ENCODE results near the gene XPOT.

XPOT gene

DNA sequence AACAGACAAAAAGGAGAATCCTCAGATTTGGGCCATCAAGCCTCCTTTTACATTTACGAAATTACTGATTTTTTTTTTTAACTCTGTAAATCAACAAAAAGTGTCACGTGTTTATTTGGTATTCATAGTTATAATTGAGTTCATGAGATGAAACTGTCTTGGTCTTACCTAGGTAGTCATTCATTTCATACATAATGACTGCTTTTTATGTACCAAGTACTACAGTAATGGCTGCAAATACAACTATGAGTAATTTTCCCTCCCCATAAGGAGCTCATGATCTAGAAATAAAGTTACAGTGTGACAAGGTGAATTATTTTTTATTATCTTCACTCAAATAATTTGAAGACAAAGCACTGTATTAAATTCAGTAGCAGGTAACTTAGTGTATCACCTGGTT, 41.3 kb downstream of the XPOT start:
- no peaks in the 10 kb centered on the region for H3K27me3 Mint-ChIP-seq

DNA sequence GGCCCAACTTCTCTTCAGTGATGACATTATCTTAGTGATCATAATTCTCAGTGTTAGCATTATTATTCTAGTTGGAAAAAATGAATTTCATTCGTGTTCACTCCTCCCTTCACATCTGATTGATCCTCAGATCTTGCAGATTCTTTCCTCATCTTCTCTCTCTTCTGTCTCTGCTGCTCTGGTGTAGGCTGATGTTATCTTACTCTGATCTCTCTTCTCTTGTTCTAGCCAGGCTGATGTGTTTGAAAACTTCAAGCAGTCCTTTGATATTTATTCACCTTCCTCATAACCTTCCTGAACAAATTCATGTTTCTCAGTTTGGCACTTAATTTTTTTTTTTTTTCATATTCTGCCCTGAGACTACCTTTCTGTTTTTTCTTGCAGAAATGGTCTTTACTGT, 42.1 kb downstream of the XPOT start:
- no peaks in the 10 kb centered on the region for H3K27me3 Mint-ChIP-seq
- H3K9me3 Mint-ChIP-seq = no peaks in the 10 kb centered on the region
- H3K27ac Mint-ChIP-seq = no peak overlapping the region
- intact Hi-C loops (cut with micrococcal nuclease) = no loop called here
- peaks cover 13% of the 10 kb centered on the region for H3K4me1 Mint-ChIP-seq (ENCODE audit: low read depth)
- H3K4me3 Mint-ChIP-seq = no peak overlapping the region
- H3K36me3 Mint-ChIP-seq (ENCODE audit: low read depth) = peaks cover 68% of the 10 kb centered on the region

More for the DNA sequence above, 41.3 kb downstream of the XPOT start:
- Mint-ChIP-seq H3K36me3 (ENCODE audit: low read depth) (peaks cover 68% of the 10 kb centered on the region), H3K9me3 (no peaks in the 10 kb centered on the region), H3K4me1 (ENCODE audit: low read depth) (peaks cover 5% of the 10 kb centered on the region), H3K4me3 (no peak overlapping the region), H3K27ac (no peak overlapping the region)
- intact Hi-C loops (cut with micrococcal nuclease) = no loop called here

DNA sequence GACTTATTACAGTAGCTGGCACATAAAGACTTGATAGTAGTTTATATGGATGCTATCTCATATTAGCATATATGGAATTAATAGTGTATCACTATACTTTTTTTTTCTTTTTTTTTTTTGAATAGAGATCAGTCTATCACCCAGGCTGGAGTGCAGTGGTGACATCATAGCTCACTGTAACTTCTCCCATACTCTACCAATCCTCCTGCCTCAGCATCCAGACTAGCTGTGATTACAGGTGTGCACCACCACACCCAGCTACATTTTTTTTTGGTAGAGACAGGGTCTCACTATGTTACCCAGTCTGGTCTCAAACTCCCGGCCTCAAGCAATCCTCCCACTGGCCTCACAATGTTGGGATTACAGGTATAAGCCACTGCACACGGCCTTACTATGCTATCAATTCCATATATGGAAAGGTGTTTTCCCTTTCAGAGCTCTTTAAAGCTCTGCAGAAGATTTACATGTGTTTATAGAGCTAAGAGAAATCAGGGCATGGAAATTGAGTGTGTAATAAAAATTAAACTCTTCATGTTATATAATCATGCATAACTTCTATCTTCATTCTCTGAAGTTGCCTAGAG, 46.0 kb downstream of the XPOT start:
- intact Hi-C loops (cut with micrococcal nuclease) = loop anchor here (5.0 to 10.0 kb wide), 2 partner anchors 43 to 305 kb away; partner anchors contain the start of gene GNS
- Mint-ChIP-seq H3K9me3 (no peaks in the 10 kb centered on the region), H3K4me1 (ENCODE audit: low read depth) (peaks cover 23% of the 10 kb centered on the region), H3K4me3 (no peak overlapping the region), H3K27me3 (no peaks in the 10 kb centered on the region), H3K36me3 (ENCODE audit: low read depth) (peaks cover 47% of the 10 kb centered on the region), H3K27ac (peak overlapping the region; percentile 92)

DNA sequence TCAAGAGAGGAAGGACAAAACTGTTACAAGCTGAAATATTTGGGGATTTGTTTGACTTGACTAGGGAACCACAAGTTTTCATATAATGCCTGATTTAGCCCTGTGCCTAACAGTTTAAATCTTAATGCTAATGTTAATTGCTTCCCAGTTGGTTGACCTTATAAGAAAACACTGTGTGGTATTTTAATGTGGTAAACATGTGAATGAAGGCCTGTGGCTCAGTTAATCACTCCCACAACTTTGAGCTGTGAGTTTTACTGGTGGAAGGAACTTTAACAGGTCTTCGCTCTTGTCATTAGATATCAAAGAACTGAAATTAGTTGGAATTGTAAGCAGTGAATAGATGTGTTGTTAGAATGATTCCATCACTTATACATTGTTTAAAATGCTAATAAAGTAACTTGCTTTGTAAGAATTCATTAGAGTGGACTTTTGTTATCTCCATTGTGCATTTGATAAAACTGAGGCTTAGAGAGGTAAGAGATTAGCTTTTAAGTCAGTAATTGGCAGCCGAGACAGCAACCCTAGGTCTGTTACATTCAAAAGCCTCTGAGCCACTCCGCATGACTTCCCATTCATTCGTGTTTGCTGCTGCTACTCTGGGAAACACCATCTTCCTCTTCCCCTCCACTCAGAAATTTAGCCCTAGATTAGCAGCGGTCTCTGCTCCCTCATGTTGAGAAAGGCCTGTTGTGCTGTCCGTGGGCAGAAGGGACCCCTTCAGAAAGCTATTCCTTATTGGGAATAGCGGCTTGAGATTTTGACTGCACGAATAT, 46.7 kb downstream of the XPOT start:
- peaks cover 43% of the 10 kb centered on the region for H3K36me3 Mint-ChIP-seq (ENCODE audit: low read depth)

DNA sequence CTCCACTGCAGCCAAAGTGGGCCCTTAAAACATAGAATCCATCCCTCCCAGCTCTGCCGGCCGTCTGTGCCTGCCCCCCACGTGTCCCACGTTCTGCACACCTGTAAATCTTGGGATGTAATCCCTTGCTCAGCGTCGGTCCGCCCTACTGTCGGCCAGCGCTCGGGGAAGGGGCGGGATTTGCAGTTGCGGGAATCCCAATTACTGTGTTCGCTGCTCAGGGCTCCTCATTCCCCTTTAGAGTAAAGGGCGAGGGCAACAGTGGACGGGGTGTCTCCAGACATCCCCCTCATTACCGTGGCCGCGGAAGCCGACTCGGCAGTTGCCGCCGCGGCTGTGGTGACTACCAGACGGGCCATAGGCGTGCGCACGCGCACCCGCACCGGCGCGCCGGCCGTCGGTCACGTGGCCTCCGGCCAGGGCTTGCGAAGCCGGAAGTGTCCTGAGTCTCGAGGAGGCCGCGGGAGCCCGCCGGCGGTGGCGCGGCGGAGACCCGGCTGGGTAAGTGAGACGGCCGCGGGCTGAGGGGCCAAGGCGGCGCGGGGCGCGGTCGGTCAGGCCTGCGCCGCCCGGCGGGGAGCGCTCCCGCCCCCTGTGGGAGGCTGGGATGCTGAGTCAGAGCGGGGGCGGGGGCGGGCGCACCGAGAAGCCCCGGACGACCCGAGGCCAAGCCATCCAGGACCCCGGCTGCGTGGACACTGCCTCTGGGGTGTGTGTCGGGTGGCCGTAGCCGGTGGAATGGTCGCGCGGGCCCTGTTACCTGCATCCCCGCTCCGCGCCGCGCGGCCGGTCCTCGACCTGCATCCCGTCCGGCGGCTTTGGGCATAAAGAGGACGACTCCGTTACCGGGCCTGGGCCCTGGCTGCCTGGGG, 47.7 kb downstream of the XPOT start, which contains the start of gene TBK1:
TSS of gene TBK1 (plus strand) at position 434 of the 872 bp plus-strand sequence. CDS start 3,751 bp downstream, outside the sequence.
- H3K27me3 Mint-ChIP-seq = no peaks in the 10 kb centered on the region
- no peaks in the 10 kb centered on the region for H3K9me3 Mint-ChIP-seq
- H3K4me3 Mint-ChIP-seq = peak within 1 kb of the TSS; percentile 90
- intact Hi-C loops (cut with micrococcal nuclease) = loop anchor here (5.0 to 10.0 kb wide), 2 partner anchors 45 to 303 kb away; partner anchors contain the start of gene GNS
- H3K27ac Mint-ChIP-seq = peak within 1 kb of the TSS; percentile 92
- H3K4me1 Mint-ChIP-seq (ENCODE audit: low read depth) = peaks cover 32% of the 10 kb centered on the region
- peaks cover 39% of the 10 kb centered on the region for H3K36me3 Mint-ChIP-seq (ENCODE audit: low read depth)

More for the DNA sequence above, 46.7 kb downstream of the XPOT start:
- peak overlapping the region; percentile 90 for H3K4me3 Mint-ChIP-seq
- intact Hi-C loops (cut with micrococcal nuclease) = loop anchor here (5.0 to 10.0 kb wide), 2 partner anchors 44 to 304 kb away; partner anchors contain the start of gene GNS
- peak overlapping the region; percentile 92 for H3K27ac Mint-ChIP-seq
- no peaks in the 10 kb centered on the region for H3K9me3 Mint-ChIP-seq
- no peaks in the 10 kb centered on the region for H3K27me3 Mint-ChIP-seq
- peaks cover 25% of the 10 kb centered on the region for H3K4me1 Mint-ChIP-seq (ENCODE audit: low read depth)

DNA sequence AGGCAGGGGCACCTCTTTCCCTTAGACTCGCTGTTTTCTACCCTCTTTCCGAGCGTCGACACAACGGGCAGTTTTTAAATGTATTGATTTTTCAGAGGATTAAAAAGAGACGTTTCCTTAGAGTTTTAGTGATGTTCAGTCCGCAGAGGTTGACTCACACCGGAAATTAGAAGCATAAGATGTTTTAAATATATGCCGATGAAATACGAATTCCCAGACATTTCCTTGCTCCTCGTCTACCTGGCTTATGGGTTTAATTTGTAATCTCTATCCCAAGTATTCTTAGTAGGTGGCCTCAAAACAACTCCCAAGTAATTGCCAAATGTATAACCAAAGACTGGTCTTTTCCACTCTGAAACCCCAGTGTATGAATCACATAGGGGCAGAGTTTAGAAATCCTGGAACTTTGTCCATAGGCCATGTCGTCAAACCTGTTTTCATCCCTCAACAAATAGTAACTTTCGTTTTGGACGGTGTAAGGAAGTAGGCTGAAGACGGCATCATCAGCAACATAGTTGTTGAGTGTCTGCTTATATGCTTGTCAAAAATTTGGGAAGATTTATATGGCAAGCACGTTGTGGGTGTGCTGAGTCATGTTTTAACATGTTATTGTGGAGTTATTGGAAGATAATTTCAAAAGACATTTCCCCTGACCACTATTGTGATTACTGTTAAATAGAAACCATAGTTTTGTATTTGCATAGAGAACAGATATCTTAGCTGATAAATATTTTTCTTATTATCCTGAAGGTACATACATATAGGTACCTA, 48.6 kb downstream of the XPOT start:
- Mint-ChIP-seq H3K9me3 (no peaks in the 10 kb centered on the region), H3K27ac (peak overlapping the region; percentile 92), H3K36me3 (ENCODE audit: low read depth) (peaks cover 38% of the 10 kb centered on the region), H3K4me1 (ENCODE audit: low read depth) (peaks cover 40% of the 10 kb centered on the region), H3K4me3 (peak overlapping the region; percentile 90), H3K27me3 (no peaks in the 10 kb centered on the region)
- intact Hi-C loops (cut with micrococcal nuclease) = loop anchor here (5.0 to 10.0 kb wide), 2 partner anchors 45 to 302 kb away; partner anchors contain the start of gene GNS

DNA sequence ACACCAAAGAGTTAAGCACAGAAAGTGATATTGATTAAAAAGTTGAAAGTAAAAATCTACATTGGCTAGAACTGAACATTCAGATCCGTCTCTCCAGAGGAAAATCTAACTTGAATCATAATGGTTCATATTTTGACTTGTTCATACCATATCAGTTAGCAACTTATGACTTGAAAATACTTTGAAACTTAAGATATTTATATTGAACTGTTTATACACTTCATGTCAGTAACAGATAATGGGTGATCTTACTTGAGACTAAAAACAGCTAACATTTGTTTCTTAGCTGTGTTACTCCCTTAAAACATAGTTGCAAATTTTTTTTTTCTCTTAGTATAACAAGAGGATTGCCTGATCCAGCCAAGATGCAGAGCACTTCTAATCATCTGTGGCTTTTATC, 51.3 kb downstream of the XPOT start:
- Mint-ChIP-seq H3K36me3 (ENCODE audit: low read depth) (peaks cover 35% of the 10 kb centered on the region), H3K4me3 (no peak overlapping the region), H3K27ac (peak overlapping the region; percentile 47), H3K27me3 (no peaks in the 10 kb centered on the region), H3K4me1 (ENCODE audit: low read depth) (peaks cover 46% of the 10 kb centered on the region), H3K9me3 (no peaks in the 10 kb centered on the region)
- intact Hi-C loops (cut with micrococcal nuclease) = loop anchor here (10.0 kb wide), 1 partner anchor 299 kb away; the partner anchor contains the start of gene GNS

DNA sequence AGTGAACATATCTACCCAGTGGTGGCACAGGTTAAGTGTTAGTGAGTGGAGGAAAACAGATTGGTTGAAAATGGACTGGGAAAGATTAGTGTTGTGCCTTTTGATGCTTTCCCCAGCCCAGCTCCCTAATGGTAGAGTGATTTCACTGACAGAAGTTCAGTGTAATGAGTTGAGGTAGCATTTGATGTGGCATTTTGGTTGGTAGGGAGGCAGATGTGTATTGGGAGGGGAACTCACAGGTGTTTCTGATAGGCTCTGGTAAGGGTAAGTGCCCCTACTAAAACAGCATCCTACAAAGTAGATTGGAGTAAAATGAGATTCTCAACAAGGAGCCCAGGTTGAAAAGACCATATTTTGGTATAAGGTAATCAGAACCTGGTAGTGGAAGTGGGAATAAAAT, 51.9 kb downstream of the XPOT start:
- Mint-ChIP-seq H3K27ac (peak overlapping the region; percentile 47), H3K27me3 (no peaks in the 10 kb centered on the region), H3K4me1 (ENCODE audit: low read depth) (peaks cover 40% of the 10 kb centered on the region), H3K36me3 (ENCODE audit: low read depth) (peaks cover 42% of the 10 kb centered on the region), H3K4me3 (no peak overlapping the region), H3K9me3 (no peaks in the 10 kb centered on the region)
- intact Hi-C loops (cut with micrococcal nuclease) = loop anchor here (10.0 kb wide), 1 partner anchor 299 kb away; the partner anchor contains the start of gene GNS

DNA sequence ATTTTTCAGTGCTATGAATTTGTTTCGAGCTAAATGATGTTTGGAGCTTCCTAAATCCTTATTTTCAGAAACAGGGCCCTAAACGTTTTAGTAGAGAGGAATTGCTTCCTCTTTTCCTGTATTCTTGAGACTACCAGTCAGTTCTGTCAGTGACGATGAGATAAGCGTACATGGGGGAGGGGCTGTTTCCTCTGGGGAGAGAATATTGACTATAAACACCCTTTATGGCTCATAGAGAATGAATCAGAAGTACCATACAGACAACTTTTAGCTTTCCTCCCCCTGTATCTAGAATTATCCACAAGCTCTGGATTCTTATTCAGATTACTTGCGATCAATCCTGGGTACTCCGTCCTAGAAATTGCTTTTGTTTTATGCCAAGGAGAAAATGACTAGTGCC, 52.8 kb downstream of the XPOT start:
- Mint-ChIP-seq H3K27ac (peak overlapping the region; percentile 55), H3K27me3 (no peaks in the 10 kb centered on the region), H3K4me1 (ENCODE audit: low read depth) (peaks cover 37% of the 10 kb centered on the region), H3K36me3 (ENCODE audit: low read depth) (peaks cover 44% of the 10 kb centered on the region), H3K9me3 (no peaks in the 10 kb centered on the region), H3K4me3 (no peak overlapping the region)
- intact Hi-C loops (cut with micrococcal nuclease) = loop anchor here (10.0 kb wide), 1 partner anchor 298 kb away; the partner anchor contains the start of gene GNS

DNA sequence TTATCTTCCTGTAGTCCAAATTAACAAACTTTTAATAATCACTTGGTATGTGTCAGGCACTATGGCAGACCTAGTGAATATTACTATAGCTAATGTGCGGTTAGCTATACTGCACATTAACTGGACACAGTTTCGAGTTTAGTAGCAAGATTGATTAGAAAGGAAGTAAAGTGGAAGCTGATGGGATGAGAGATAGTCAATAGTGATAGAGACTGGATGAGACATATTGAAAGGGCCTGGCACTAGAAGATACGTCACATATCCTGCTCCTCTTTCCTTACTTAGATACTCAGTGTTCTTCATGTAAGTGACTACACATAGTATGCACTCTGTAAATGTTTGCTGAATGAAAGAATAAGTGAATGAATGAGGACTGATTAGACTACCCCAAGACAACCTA, 53.3 kb downstream of the XPOT start:
- Mint-ChIP-seq H3K9me3 (no peaks in the 10 kb centered on the region), H3K27ac (peak overlapping the region; percentile 55), H3K36me3 (ENCODE audit: low read depth) (peaks cover 43% of the 10 kb centered on the region), H3K4me1 (ENCODE audit: low read depth) (peaks cover 37% of the 10 kb centered on the region), H3K27me3 (no peaks in the 10 kb centered on the region), H3K4me3 (no peak overlapping the region)
- intact Hi-C loops (cut with micrococcal nuclease) = loop anchor here (10.0 kb wide), 1 partner anchor 297 kb away; the partner anchor contains the start of gene GNS

DNA sequence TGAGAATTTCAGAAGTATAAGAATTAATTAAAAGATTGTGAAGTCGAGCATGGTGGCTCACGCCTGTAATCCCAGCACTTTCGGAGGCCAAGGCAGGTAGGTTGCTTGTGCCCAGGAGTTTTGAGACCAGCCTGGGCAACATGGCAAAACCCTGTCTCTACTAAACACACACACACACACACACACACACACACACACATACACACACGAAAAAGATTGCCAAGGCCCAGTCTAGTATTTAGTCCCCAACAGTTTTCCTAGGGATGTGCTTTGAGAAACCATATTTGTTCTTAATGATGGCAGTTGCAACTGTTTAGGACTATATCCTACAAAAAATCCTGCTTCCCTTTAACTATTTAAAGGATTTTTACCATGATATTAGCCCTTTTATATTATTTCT, 53.7 kb downstream of the XPOT start:
- Mint-ChIP-seq H3K27ac (no peak overlapping the region), H3K27me3 (no peaks in the 10 kb centered on the region), H3K9me3 (no peaks in the 10 kb centered on the region), H3K36me3 (ENCODE audit: low read depth) (peaks cover 44% of the 10 kb centered on the region), H3K4me1 (ENCODE audit: low read depth) (peaks cover 36% of the 10 kb centered on the region), H3K4me3 (no peak overlapping the region)
- intact Hi-C loops (cut with micrococcal nuclease) = loop anchor here (10.0 kb wide), 1 partner anchor 297 kb away; the partner anchor contains the start of gene GNS

DNA sequence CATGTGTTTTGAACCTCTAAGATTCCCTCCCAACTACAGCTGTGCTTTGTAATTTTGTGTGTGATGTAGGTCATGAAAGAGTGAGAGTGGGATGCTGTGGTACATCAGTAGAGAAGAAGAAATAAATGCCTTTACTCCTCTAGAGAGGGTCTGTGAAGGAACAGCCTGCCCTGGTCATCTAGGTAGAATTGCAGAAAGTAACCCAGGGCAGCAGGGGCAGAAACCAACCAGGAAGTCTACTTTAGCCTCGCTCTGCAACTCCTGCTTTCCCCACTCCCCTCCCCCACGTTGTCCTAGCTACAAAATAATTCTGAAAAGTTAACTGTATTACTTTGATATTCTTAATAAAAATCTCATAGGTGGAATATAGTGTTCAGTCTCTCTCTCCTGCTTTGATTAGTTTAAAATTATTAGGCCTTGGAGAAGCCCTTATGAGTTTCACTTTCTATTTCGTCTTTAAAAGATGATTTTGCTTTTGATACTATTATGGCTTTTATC, 55.3 kb downstream of the XPOT start:
- intact Hi-C loops (cut with micrococcal nuclease) = loop anchor here (10.0 kb wide), 1 partner anchor 295 kb away; the partner anchor contains the start of gene GNS
- H3K4me1 Mint-ChIP-seq (ENCODE audit: low read depth) = peaks cover 29% of the 10 kb centered on the region

More for the DNA sequence above, 55.3 kb downstream of the XPOT start:
- Mint-ChIP-seq H3K9me3 (no peaks in the 10 kb centered on the region), H3K36me3 (ENCODE audit: low read depth) (peaks cover 59% of the 10 kb centered on the region), H3K27me3 (no peaks in the 10 kb centered on the region), H3K27ac (peak overlapping the region; percentile 74), H3K4me3 (peak overlapping the region; percentile 59)

Measured in dendritic cell treated with granulocyte-macrophage colony-stimulating factor and Interleukin-4, amounts not matched to agents 40 ng/mL and 50 ng/mL, for 4 days (primary cell).